Stomach (tissue), 9 donors: ENCODE results near the gene PTPRE. TPM values are rescaled to one million over a fixed set of nuclear protein-coding genes. Genes with fewer than 3 reads are reported as not detected.

Experiments used
- DNase-seq, 2 donors: peaks; one replicate each; pipeline versions ENCODE4 v3.0.0 to v3.0.0-alpha.2; 2013 to 2019
- H3K27ac ChIP-seq, 5 donors: fragments of 200-600 bp in 4 of 5; sonication (generic) in 4 of 5; one replicate each; pipeline ENCODE4 v1.5.1; 2013 to 2019; ENCODE audit warnings: mild to moderate bottlenecking in 1 of 5, moderate library complexity in 1 of 5
- H3K27me3 ChIP-seq, 3 donors: fragments of 200-600 bp; sonication (generic); one replicate each; pipeline ENCODE4 v1.5.1; 2017 to 2019; ENCODE audit warnings: mixed run types in 1 of 3
- H3K36me3 ChIP-seq, 4 donors: fragments of 200-600 bp; sonication (generic); 1 replicate in 3 of 4; 2 replicates in 1 of 4; pipeline ENCODE4 v1.5.1; 2016 to 2019
- H3K4me1 ChIP-seq, 4 donors: fragments of 200-600 bp; sonication (generic); one replicate each; pipeline ENCODE4 v1.5.1; 2016 to 2019
- H3K4me3 ChIP-seq, 4 donors: fragments of 200-600 bp; sonication (generic) in 3 of 4; one replicate each; pipeline ENCODE4 v1.5.1; 2016 to 2019; ENCODE audit warnings: mild to moderate bottlenecking in 1 of 4
- H3K9me3 ChIP-seq, 4 donors: fragments of 200-600 bp; sonication (generic); one replicate each; pipeline ENCODE4 v1.5.1; 2016 to 2019
- CTCF ChIP-seq, 7 experiments: fragments of 450-650 bp in 4 of 7; fragments of 200-600 bp in 3 of 7; sonication (generic) in 3 of 7; IDR thresholded peaks; one replicate each; pipeline ENCODE4 v1.5.1; 2016 to 2019; ENCODE audit warnings: antibody characterized with exemption in 7 of 7, control low read depth in 2 of 7, mild to moderate bottlenecking in 1 of 7
- EP300 ChIP-seq: sonication (generic); formaldehyde crosslinking; IDR thresholded peaks from one replicate; pipeline ENCODE4 v1.6.1; 2017; ENCODE audit warnings: antibody characterized with exemption
- POLR2A ChIP-seq, 4 donors: fragments of 450-650 bp; IDR thresholded peaks; one replicate each; pipeline ENCODE4 v1.6.1; 2016; ENCODE audit warnings: antibody characterized with exemption in 4 of 4, control low read depth in 2 of 4, mild to moderate bottlenecking in 1 of 4, moderate library complexity in 1 of 4
- POLR2AphosphoS5 ChIP-seq, 3 donors: sonication (generic); formaldehyde crosslinking; IDR thresholded peaks; one replicate each; pipeline ENCODE4 v1.6.1; 2016; ENCODE audit warnings: antibody characterized with exemption in 3 of 3
- WGBS, 5 donors: extraction: QIAGEN DNeasy Blood & Tissue Kit in 3 of 5; methylation state at CpG; one replicate each; pipeline versions ENCODE4 v1.1.5 to v1.1.7; 2013 to 2018; 5-methylcytosine and 5-hydroxymethylcytosine counted together
- intact Hi-C: fragments of 100-400 bp; cut with DNase I; formaldehyde crosslinking; loops from one replicate; pipeline ENCODE4 v1.15.1; 2023; ENCODE audit warnings: low total_unique reads
- polyA plus RNA-seq, 3 donors: library from polyadenylated mRNA; stranded (reverse); fragments of 200-250 nt; gene quantifications; one replicate each; pipeline ENCODE4 v1.2.3, GENCODE V29; 2013
- total RNA-seq, 5 donors: library from RNA; depleted of rRNA; stranded (reverse); fragments of >200 nt; gene quantifications; one replicate each; pipeline versions ENCODE4 v1.1.0 to v1.2.3, GENCODE V29; 2014 to 2016
- donor health status: healthy with polysubstance abuse.
- donor health status: Bipolar disorder and iron deficiency.
- donor health status: healthy.

Gene PTPRE
- total and polyA plus RNA-seq, 8 donors: 4.0 to 26.4 (median 8.9) TPM

GRCh38 chr10:128070161-128070560, 163.3 kb downstream of the PTPRE start:
- no peak for TF ChIP-seq CTCF (IDR thresholded peaks at IDR 0.05)
- no peak for TF ChIP-seq POLR2AphosphoS5 (IDR thresholded peaks at IDR 0.05)
- no peak for TF ChIP-seq EP300
- TF ChIP-seq POLR2A (IDR thresholded peaks at IDR 0.05): no peak
- DNase-seq: no peak
- peaks cover 21 to 96% (median 83%) of the 10 kb centered on the region in 4 donors for H3K36me3 ChIP-seq
- H3K27me3 ChIP-seq: no peaks in the 10 kb centered on the region
- peaks cover 0 to 13% (median 3%) of the 10 kb centered on the region in 4 donors for H3K4me1 ChIP-seq
- intact Hi-C loops: loop anchor here (5.0 kb wide), 1 partner anchor 53 kb away; no protein-coding TSS in a partner anchor
- H3K4me3 ChIP-seq: no peak overlapping the region
- WGBS, 5 donors: 90 to 100% (median 91%) methylated on average over 9 to 10 of the region's 10 CpGs
- no peak overlapping the region for H3K27ac ChIP-seq
- no peaks in the 10 kb centered on the region for H3K9me3 ChIP-seq

GRCh38 chr10:128070721-128071416, 164.0 kb downstream of the PTPRE start:
- TF ChIP-seq POLR2A (IDR thresholded peaks at IDR 0.05) (no peak), EP300 (no peak), CTCF (IDR thresholded peaks at IDR 0.05) (no peak), POLR2AphosphoS5 (IDR thresholded peaks at IDR 0.05) (no peak)
- 85 to 95% (median 94%) methylated on average over 12 to 17 of the region's 17 CpGs for WGBS, 5 donors
- H3K27me3 ChIP-seq: no peaks in the 10 kb centered on the region
- peaks cover 0 to 6% (median 0%) of the 10 kb centered on the region in 4 donors for H3K4me1 ChIP-seq
- H3K36me3 ChIP-seq: peaks cover 21 to 97% (median 82%) of the 10 kb centered on the region in 4 donors
- DNase-seq: no peak
- no peak overlapping the region for H3K27ac ChIP-seq
- no peak overlapping the region for H3K4me3 ChIP-seq
- H3K9me3 ChIP-seq: no peaks in the 10 kb centered on the region
- intact Hi-C loops: loop anchor here (5.0 kb wide), 1 partner anchor 54 kb away; no protein-coding TSS in a partner anchor

DNA sequence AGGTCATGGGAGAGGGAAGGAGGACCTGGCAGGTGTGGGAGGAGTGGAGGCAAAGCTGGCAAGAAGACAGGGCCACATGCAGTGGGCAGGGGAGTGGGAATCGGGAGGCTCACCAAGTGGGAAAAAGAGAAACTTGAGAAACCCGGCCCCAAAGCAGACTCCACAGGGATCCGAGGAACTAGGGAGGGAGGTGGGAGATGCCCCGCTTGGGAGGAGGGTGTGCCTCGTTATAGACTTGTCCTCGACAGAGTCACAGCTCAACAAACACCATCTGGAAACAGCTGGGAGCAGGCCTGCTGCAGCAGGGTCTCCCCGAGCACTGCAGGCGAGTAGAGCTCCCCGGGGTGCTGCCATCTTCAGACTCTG, 164.5 kb downstream of the PTPRE start:
- intact Hi-C loops: loop anchor here (5.0 kb wide), 1 partner anchor 54 kb away; no protein-coding TSS in a partner anchor
- no peak for TF ChIP-seq EP300
- no peak for TF ChIP-seq POLR2A (IDR thresholded peaks at IDR 0.05)
- no peak for TF ChIP-seq POLR2AphosphoS5 (IDR thresholded peaks at IDR 0.05)
- TF ChIP-seq CTCF (IDR thresholded peaks at IDR 0.05): no peak
- 68 to 89% (median 74%) methylated on average over 9 of the region's 9 CpGs for WGBS, 5 donors
- Histone ChIP-seq H3K4me1 (peaks cover 0 to under 1% (median 0%) of the 10 kb centered on the region in 4 donors), H3K27me3 (no peaks in the 10 kb centered on the region), H3K27ac (no peak overlapping the region), H3K9me3 (no peaks in the 10 kb centered on the region), H3K36me3 (peaks cover 21 to 97% (median 82%) of the 10 kb centered on the region in 4 donors), H3K4me3 (no peak overlapping the region)
- no peak for DNase-seq

DNA sequence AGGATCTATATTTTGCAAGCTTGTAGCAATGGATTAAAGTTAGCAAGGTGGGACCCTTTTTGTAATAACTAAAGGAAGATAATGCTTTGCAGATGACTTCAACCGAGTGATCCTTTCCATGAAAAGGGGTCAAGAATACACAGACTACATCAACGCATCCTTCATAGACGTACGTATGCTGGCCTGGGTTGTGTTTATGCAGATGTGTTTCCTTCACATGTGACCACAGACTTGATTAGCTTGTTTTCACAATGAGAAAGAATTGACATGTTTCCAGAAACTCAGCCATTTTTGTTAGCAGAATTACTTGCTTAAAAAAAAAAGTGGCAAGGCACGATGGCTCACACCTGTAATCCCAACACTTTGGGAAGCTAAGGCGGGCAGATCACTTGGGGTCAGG, 165.1 kb downstream of the PTPRE start:
- H3K9me3 ChIP-seq: no peaks in the 10 kb centered on the region
- intact Hi-C loops: loop anchor here (5.0 kb wide), 1 partner anchor 55 kb away; no protein-coding TSS in a partner anchor
- peaks cover 20 to 97% (median 82%) of the 10 kb centered on the region in 4 donors for H3K36me3 ChIP-seq
- H3K4me1 ChIP-seq: no peaks in the 10 kb centered on the region
- DNase-seq: no peak
- no peak overlapping the region for H3K4me3 ChIP-seq
- H3K27me3 ChIP-seq: no peaks in the 10 kb centered on the region
- 51 to 73% (median 64%) methylated on average over 6 of the region's 6 CpGs for WGBS, 5 donors
- no peak for TF ChIP-seq POLR2A (IDR thresholded peaks at IDR 0.05)
- TF ChIP-seq EP300: no peak
- H3K27ac ChIP-seq: no peak overlapping the region
